ENCODE measurements around the gene ACSL1. TPM values are rescaled to one million over a fixed set of nuclear protein-coding genes. Genes with fewer than 3 reads are reported as not detected.

Gene ACSL1
- total and polyA plus RNA-seq, 2 of the 8 experiments (the other 6 are each of a cell fraction or from before 2014, with no cell fraction given), result 2.3 to 8.7 TPM

GRCh38 chr4:184774152-184774551 lies 51.6 kb downstream of the ACSL1 start:
- POLR2A ChIA-PET (ENCODE audit: partially characterized antibody), result no interaction called here
- TF ChIP-seq MAFK (IDR thresholded peaks at IDR 0.05; ENCODE audit: low read depth, low read length), result no peak
- no peak for TF ChIP-seq SP4 (IDR thresholded peaks at IDR 0.05; ENCODE audit: low read length)
- no peak for TF ChIP-seq CHD2 (IDR thresholded peaks at IDR 0.05; ENCODE audit: low read length)
- no peak for TF ChIP-seq PHF8 (conservative IDR thresholded peaks at IDR 0.05; ENCODE audit: low read depth, low read length)
- no peak for TF ChIP-seq JUN (IDR thresholded peaks at IDR 0.05; ENCODE audit: low read depth, low read length)
- no peak for TF ChIP-seq SUZ12 (IDR thresholded peaks at IDR 0.05; ENCODE audit: low read length)
- TF ChIP-seq SP2 (IDR thresholded peaks at IDR 0.05; ENCODE audit: low read length), result no peak
- no peak for TF ChIP-seq CHD1 (IDR thresholded peaks at IDR 0.05; ENCODE audit: low read depth, low read length)
- TF ChIP-seq E2F6 (IDR thresholded peaks at IDR 0.05), result no peak
- no peak for TF ChIP-seq HDAC6 (IDR thresholded peaks at IDR 0.05; ENCODE audit: low read depth, low read length)
- TF ChIP-seq KDM4A (IDR thresholded peaks at IDR 0.05; ENCODE audit: low read depth, low read length, severe bottlenecking), result no peak
- no peak for TF ChIP-seq KDM1A (IDR thresholded peaks at IDR 0.05; ENCODE audit: borderline replicate concordance, low read length)
- no peak for TF ChIP-seq BCL11A (IDR thresholded peaks at IDR 0.05; ENCODE audit: low read depth in 2 of 2, low read length in 2 of 2)
- TF ChIP-seq POLR2AphosphoS5 (IDR thresholded peaks at IDR 0.05; ENCODE audit: low read depth, low read length), result no peak
- TF ChIP-seq CREB1 (IDR thresholded peaks at IDR 0.05), result no peak
- no peak for TF ChIP-seq SRF (IDR thresholded peaks at IDR 0.05; ENCODE audit: low read depth, low read length)

More at GRCh38 chr4:184774152-184774551, 51.6 kb downstream of the ACSL1 start:
- H3K18ac ChIP-seq (ENCODE audit: extremely low read depth, low read length), result no peak overlapping the region
- no peaks in the 10 kb centered on the region for H3K4me1 ChIP-seq (replicated peaks in 1 of 4; ENCODE audit: control insufficient read depth in 3 of 4, insufficient read depth in 4 of 4, low read length in 3 of 4)
- FAIRE-seq (no peak), DNase-seq (ENCODE audit: low read depth in 1 of 2, low spot score in 2 of 2) (no peak)
- H2BK120ac ChIP-seq (replicated peaks; ENCODE audit: low read depth, low read length), result no peak overlapping the region
- H3K79me2 ChIP-seq (ENCODE audit: control insufficient read depth in 1 of 2, insufficient read depth in 2 of 2, low read length in 2 of 2), result no peaks in the 10 kb centered on the region
- no peak overlapping the region for H3K4me3 ChIP-seq (ENCODE audit: extremely low read depth in 1 of 4, insufficient read depth in 2 of 4, low read depth in 3 of 4, low read length in 4 of 4)
- H3K36me3 ChIP-seq (ENCODE audit: control insufficient read depth in 2 of 4, insufficient read depth in 4 of 4, low read length in 3 of 4), result no peaks in the 10 kb centered on the region
- WGBS, 2 experiments (ENCODE audit: extremely low coverage in 1 of 2, insufficient coverage in 1 of 2, insufficient read length in 1 of 2, insufficient replicate concordance in 2 of 2, low coverage in 1 of 2, low lambda C conversion rate in 2 of 2, missing lambda C conversion rate in 1 of 2), result 93% methylated on average over 7 of the region's 7 CpGs; no CpG with 5 or more reads in 1 of the 2 experiments
- no peak overlapping the region for H2BK20ac ChIP-seq (ENCODE audit: low read length)
- H3K4me2 ChIP-seq (ENCODE audit: insufficient read depth in 1 of 2, low read depth in 2 of 2, low read length in 2 of 2), result no peak overlapping the region
- no peak overlapping the region for H2AK5ac ChIP-seq (ENCODE audit: low read depth, low read length)
- no peaks in the 10 kb centered on the region for H4K20me1 ChIP-seq (replicated peaks in 1 of 2; ENCODE audit: control insufficient read depth in 1 of 2, insufficient read depth in 2 of 2, low read length in 2 of 2)
- no peak overlapping the region for H3K56ac ChIP-seq (replicated peaks; ENCODE audit: insufficient read length, low read depth, low read length)
- CTCF ChIA-PET (ENCODE audit: partially characterized antibody), result interaction anchor here (0.6 to 1.5 kb wide), 2 partner anchors 210 to 223 kb away, joined by 3 read pairs; no protein-coding TSS in a partner anchor
- 0 out of 4 replicates have a peak, but pooled peaks cover 0 to 3% of the 10 kb centered on the region in 2 experiments for H3K9me3 ChIP-seq (ENCODE audit: insufficient read depth in 2 of 2, low read depth in 1 of 2, low read length in 1 of 2)
- H3K23me2 ChIP-seq (ENCODE audit: low read depth, low read length), result 0 out of 2 replicates have a peak, but pooled peaks cover 2% of the 10 kb centered on the region
- H4K91ac ChIP-seq (replicated peaks; ENCODE audit: insufficient read length, low read length), result no peak overlapping the region
- H2BK5ac ChIP-seq (ENCODE audit: low read depth, low read length), result no peak overlapping the region
- no peak overlapping the region for H2AFZ ChIP-seq (ENCODE audit: low read length)
- no peak overlapping the region for H3K14ac ChIP-seq (ENCODE audit: insufficient read length)
- H2BK12ac ChIP-seq (ENCODE audit: low read depth, low read length), result no peak overlapping the region
- no peak overlapping the region for H4K8ac ChIP-seq (ENCODE audit: extremely low read depth, insufficient read depth, low read length)
- no peak overlapping the region for H3K9ac ChIP-seq (replicated peaks in 1 of 4; ENCODE audit: extremely low read depth in 1 of 4, low read depth in 3 of 4, low read length in 3 of 4)
- H3K27ac ChIP-seq (ENCODE audit: low read depth, low read length), result no peak overlapping the region
- H4K5ac ChIP-seq (ENCODE audit: insufficient read length, low read depth, low read length), result no peak overlapping the region
- H3K27me3 ChIP-seq (replicated peaks in 1 of 4; ENCODE audit: control insufficient read depth in 3 of 4, extremely low read depth in 1 of 4, insufficient read depth in 3 of 4, low read length in 3 of 4), result no peaks in the 10 kb centered on the region
- H3K4ac ChIP-seq (replicated peaks; ENCODE audit: insufficient read length, low read depth, low read length), result no peak overlapping the region
- H3K23ac ChIP-seq (ENCODE audit: insufficient read length), result no peak overlapping the region
- no peak overlapping the region for H2BK15ac ChIP-seq (ENCODE audit: low read length)
- no peaks in the 10 kb centered on the region for H3K79me1 ChIP-seq (ENCODE audit: low read depth, low read length)

All from H1 (cell line).